GM18517 (cell line): Measurements from ENCODE around the gene SLC7A4.

Source experiments
- ATAC-seq: cut with Tn5 transposase; IDR thresholded peaks from one replicate; pipeline ENCODE4 v1.9.1; 2021; ENCODE audit warnings: mild to moderate bottlenecking, moderate library complexity; ENCODE audit not compliant: unreplicated experiment

SLC7A4 gene

GRCh38 chr22:20989323-20990138 is 42.8 kb downstream of the SLC7A4 start:
- no peak for ATAC-seq

GRCh38 chr22:20988573-20989322 is 43.6 kb downstream of the SLC7A4 start:
- ATAC-seq: no peak

DNA sequence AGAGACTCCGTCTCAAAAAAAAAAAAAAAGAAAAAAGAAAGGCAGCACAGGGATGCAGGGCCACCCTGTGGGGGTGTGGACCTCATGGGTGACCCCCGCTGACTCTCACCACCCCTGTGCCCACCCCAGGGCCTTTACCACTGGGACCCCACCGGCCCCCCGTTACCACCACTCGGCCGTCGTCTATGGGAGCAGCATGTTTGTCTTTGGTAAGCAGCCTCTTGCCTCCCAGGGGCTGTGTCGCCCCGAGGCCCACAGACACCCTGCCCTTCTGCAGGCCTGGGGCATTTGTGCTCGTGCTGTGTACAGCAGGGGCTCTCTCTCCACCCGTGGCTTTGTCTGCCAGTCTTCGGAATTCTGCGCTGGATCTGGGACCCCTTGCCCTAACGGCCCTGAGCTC is 45.0 kb downstream of the SLC7A4 start:
- no peak for ATAC-seq

DNA sequence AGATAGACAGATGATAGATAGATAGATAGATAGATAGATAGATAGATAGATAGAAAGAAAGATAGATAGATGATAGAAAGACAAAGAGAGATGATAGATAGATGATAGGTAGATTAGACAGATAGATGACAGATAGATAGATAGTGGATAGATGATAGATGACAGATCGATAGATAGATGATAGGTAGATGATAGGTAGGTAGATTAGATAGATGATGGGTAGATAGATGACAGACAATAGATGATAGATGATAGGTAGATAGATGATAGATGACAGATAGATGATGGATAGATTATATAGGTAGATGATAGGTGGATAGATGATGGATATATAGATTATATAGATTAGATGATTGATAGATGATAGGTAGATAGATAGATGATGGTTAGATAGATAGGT is 46.0 kb downstream of the SLC7A4 start:
- no peak for ATAC-seq

GRCh38 chr22:20985720-20986119 is 46.6 kb downstream of the SLC7A4 start:
- ATAC-seq: no peak

DNA sequence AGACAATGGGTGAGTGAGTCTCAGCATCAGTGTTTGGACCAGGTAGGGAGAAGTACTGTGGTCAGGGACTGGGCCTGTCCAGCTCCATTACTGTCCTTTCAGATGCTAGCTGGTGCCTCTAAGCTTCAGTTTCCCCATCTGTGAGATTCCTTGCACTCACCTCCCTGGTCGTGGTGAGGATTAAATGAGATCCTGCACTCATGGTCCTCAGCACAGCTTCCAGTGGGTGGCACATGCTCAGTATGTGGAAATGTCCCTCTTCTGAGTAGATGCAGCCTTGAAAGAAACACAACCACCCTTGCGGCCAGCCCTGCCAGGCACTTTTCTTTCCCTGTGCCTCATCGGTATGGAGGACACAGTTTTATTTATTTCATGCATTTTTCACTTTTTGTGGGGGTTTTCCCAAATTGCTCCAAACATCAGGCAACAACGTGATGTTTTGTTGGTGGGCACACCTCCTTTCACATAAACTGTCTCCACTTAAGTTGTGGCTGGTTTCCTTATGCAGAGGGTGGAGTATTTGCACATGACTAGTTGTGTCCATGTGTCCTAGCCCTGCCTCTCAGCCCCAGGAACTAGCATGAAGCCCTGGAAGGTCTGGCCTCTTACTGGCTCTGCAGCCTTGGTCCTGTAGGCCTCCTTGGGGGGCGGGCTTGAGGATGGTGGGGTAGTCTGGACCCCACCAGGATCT is 49.1 kb downstream of the SLC7A4 start:
- ATAC-seq: no peak

DNA sequence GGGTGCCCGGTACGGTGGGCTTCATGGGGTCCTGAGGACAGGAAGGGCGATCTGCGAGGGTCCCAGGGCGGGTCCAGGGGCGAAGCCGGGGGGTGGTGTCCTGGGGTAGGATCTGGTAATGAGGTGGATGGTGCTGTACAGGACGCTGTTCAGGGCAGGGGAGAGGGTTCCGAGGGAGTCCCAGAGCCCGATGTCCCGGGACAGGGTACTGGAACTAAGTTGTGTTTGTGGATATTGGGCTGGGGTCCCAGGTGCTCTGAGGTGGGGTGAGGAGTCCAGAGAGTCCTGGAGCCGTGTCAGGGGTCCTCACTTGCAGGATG is 49.8 kb downstream of the SLC7A4 start:
- no peak for ATAC-seq

DNA sequence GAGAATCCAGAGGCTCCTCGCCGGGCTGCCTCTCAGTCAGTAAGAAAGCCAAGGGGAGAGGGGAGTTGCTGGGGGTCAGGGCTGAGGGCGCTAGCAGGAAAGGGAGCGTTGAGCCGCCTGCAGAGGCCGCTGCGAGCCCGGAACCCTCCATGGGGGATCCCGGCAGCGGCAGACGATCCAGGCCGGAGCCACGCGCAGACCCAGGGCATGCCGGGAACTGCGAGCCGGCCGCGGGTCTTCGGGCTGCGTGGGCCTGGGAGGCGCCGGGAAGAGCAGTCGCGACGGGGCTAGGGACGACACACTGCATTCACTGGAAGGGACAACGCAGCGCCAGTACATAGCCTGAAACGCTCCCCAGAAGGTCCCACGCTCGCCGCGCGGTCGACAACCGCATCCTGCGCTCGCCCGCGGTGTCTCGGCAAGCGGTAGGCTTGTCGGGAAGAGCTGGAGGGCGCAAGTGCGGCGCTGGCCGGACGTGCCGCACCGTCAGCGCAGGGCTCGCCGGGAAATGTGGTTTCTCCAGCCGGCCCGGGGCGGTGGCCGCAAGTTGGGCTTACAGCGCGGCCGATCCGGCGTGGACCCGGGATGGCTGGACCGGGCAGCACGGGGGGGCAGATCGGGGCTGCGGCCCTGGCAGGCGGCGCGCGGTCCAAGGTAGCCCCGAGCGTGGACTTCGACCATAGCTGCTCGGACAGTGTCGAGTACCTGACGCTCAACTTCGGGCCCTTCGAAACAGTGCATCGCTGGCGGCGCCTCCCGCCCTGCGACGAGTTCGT is 50.4 kb downstream of the SLC7A4 start, which contains the start of gene LZTR1:
LZTR1 (plus strand) TSS at position 511 of the 776 bp plus-strand sequence; CDS start at position 586, 75 bp downstream.
- ATAC-seq: peak; percentile 83

GRCh38 chr22:20980938-20981722 is 51.2 kb downstream of the SLC7A4 start:
- ATAC-seq: no peak

DNA sequence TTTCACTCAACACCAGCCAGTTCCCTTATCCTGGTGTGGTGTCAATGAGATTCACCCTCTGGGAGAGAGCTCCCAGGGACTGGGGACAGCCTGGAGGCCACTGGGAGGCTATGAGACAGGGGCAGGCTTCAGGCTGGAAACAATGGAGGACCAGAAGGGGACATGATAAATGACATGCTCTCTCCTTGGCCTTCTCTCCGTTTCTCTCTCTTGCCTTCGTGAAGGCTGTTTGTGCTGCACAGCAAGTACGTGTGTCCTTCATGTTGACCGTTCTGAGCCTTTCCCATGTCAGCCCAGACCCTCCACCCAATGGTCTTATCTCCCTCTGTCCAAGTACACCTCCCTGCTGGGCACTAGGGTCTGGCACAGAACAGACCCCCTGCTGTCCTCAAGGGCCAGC is 51.8 kb downstream of the SLC7A4 start:
- ATAC-seq: no peak

DNA sequence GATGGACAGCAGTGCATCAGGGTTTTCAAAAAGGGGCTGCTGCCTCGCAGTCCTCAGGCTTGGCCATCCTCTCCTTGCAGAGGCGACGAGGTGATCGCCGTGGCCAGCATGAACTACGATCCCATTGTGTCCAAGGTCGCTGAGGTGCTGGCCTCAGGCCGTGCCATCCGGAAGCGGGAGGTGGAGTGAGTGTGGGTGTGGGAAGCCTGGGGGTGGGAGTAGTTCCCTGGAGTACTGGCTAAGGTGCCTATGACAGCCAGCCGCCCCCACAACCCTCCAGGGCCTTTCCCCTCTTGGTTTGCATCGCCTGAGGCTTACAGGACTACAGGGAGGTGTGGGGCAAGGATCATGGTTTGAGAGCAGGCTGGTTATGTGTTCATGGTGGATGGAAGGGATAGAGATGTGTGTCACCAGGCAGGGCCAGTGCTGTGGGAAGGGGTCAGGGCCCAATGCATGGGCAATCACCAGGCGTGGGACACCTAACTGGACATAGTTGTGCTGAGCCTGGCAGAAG is 52.4 kb downstream of the SLC7A4 start:
- ATAC-seq: no peak

DNA sequence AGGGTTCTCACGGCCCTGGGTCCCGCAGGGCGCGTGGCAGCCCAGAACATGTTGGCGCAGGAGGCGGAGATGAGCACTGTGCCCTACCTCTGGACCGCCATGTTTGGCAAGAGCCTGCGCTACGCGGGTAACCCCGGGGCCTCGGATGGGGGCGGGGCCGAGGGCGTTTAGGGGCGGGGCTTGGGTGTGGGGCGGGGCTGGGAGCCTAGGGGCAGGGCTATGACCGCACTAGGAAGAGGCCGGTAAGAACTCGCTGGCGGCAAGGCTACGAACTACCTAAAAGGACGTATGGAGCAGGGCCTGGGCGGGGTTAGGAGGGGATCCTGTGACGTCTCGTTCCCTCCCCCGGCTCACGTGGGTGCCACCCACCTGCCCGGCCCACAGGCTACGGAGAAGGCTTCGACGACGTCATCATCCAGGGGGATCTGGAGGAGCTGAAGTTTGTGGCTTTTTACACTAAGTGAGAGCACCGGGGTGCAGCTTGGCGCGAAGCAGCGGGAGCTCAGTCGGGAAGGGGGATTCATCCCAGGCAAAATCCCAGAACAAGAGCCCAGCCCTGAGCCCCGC is 53.0 kb downstream of the SLC7A4 start:
- ATAC-seq: no peak
